Measurements from ENCODE around the gene TBX19.

The TBX19 gene

DNA sequence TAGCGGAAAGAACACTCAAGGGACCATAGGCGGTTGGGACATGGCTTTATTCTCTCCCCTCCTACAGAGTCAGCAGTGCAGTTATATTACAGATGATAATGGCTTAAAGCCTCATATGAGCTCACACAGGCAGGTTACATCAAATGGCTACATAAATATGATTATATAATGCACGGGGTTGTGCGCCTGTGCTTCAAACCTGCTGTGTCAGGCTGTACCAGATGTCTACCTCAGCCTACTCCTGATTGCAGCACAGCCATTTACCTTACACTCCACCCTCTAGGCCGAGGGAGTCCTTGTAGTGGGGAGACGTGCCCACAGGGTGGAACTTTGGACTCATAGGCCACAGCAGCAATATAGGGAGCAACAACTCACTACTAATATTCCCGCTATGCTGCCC, 16.4 kb upstream of the TBX19 start:
- no peak overlapping the region for H3K4me3 ChIP-seq (ENCODE audit: low read depth, low read length)
- TF ChIP-seq POLR2A (IDR thresholded peaks at IDR 0.05; ENCODE audit: extremely low read depth, insufficient read length): no peak
- TF ChIP-seq CTCF (IDR thresholded peaks at IDR 0.05; ENCODE audit: low read depth, low read length): no peak
- TF ChIP-seq MAX (IDR thresholded peaks at IDR 0.05; ENCODE audit: low read depth, low read length): no peak
- no peak for TF ChIP-seq MYC (IDR thresholded peaks at IDR 0.05; ENCODE audit: low read depth, low read length)
- peak; percentile 5 for DNase-seq (ENCODE audit: low read depth)

DNA sequence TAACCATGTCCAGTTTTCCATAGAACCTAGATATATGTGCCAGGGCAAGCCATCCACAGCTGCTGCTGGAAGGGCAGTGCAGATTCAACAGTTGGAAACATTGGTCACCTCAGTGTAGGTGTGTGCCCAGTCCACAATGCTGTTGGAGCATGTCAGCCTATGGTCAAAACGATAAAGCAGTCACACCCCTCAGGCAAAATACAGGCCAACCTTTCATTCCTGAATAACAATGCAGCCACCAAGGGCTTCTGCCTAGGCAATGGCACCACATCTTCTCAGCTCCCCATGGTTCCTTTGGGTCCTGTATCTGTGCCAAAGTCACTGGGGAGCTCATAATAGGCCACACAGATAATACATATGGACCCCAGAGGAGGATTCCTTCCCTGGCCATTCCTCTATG, 15.1 kb upstream of the TBX19 start:
- no peak overlapping the region for H3K4me3 ChIP-seq (ENCODE audit: low read depth, low read length)
- DNase-seq (ENCODE audit: low read depth): no peak
- TF ChIP-seq MAX (IDR thresholded peaks at IDR 0.05; ENCODE audit: low read depth, low read length) (no peak), MYC (IDR thresholded peaks at IDR 0.05; ENCODE audit: low read depth, low read length) (no peak)

GRCh38 chr1:168266644-168267186, 14.0 kb upstream of the TBX19 start:
- TF ChIP-seq MAX (IDR thresholded peaks at IDR 0.05; ENCODE audit: low read depth, low read length) (no peak), POLR2A (IDR thresholded peaks at IDR 0.05; ENCODE audit: extremely low read depth, insufficient read length) (no peak), MYC (IDR thresholded peaks at IDR 0.05; ENCODE audit: low read depth, low read length) (no peak), CTCF (IDR thresholded peaks at IDR 0.05; ENCODE audit: low read depth, low read length) (no peak)
- no peak for DNase-seq (ENCODE audit: low read depth)
- H3K4me3 ChIP-seq (ENCODE audit: low read depth, low read length): no peak overlapping the region

DNA sequence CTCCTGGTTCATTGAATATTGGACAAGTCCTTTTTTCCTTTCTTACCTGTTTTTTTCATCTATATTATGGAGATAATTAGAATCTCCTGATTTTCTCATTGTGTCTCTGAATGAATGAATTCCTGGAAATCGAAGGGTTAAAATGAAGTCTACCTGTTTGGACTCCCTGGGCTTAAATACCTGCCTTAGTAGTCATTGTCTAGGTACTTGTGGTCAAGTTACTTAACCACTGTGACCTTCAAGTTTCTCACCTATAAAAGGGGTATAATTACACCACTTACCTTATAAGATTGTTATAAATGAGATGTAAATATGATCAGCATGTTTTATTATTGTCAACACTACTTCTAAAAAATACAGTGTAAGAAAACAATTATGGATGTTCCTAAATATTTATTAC, 9.0 kb upstream of the TBX19 start:
- TF ChIP-seq MAX (IDR thresholded peaks at IDR 0.05; ENCODE audit: low read depth, low read length): no peak
- TF ChIP-seq MYC (IDR thresholded peaks at IDR 0.05; ENCODE audit: low read depth, low read length): no peak
- TF ChIP-seq POLR2A (IDR thresholded peaks at IDR 0.05; ENCODE audit: extremely low read depth, insufficient read length): no peak
- TF ChIP-seq CTCF (IDR thresholded peaks at IDR 0.05; ENCODE audit: low read depth, low read length): no peak
- no peak overlapping the region for H3K4me3 ChIP-seq (ENCODE audit: low read depth, low read length)
- no peak for DNase-seq (ENCODE audit: low read depth)

DNA sequence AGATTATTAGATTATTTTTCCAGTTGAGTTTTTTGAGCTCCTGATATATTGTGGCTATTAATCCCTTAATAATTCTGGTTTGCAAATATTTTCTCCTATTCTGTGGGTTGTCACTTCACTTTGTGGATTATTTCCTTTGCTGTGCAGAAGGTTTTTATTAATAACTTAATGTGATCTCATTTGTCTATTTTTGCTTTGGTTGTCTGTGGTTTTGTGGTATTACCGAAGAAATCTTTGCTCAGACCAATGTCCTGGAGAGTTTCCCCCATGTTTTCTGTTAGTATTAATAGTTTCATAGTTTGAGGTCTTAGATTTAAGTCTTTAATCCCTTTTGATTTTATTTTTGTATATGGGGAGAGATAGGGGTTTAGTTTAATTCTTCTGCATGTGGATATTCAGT, 7.1 kb upstream of the TBX19 start:
- no peak overlapping the region for H3K4me3 ChIP-seq (ENCODE audit: low read depth, low read length)

More for the DNA sequence above, 7.1 kb upstream of the TBX19 start:
- TF ChIP-seq POLR2A (IDR thresholded peaks at IDR 0.05; ENCODE audit: extremely low read depth, insufficient read length): no peak
- no peak for TF ChIP-seq CTCF (IDR thresholded peaks at IDR 0.05; ENCODE audit: low read depth, low read length)
- TF ChIP-seq MAX (IDR thresholded peaks at IDR 0.05; ENCODE audit: low read depth, low read length): no peak
- no peak for TF ChIP-seq MYC (IDR thresholded peaks at IDR 0.05; ENCODE audit: low read depth, low read length)
- DNase-seq (ENCODE audit: low read depth): no peak
